Measurements from ENCODE around the gene NOTUM. TPM values are rescaled to one million over a fixed set of nuclear protein-coding genes. Genes with fewer than 3 reads are reported as not detected.

NOTUM gene
- total RNA-seq, 1 experiment from 2014 or later = not detected

DNA sequence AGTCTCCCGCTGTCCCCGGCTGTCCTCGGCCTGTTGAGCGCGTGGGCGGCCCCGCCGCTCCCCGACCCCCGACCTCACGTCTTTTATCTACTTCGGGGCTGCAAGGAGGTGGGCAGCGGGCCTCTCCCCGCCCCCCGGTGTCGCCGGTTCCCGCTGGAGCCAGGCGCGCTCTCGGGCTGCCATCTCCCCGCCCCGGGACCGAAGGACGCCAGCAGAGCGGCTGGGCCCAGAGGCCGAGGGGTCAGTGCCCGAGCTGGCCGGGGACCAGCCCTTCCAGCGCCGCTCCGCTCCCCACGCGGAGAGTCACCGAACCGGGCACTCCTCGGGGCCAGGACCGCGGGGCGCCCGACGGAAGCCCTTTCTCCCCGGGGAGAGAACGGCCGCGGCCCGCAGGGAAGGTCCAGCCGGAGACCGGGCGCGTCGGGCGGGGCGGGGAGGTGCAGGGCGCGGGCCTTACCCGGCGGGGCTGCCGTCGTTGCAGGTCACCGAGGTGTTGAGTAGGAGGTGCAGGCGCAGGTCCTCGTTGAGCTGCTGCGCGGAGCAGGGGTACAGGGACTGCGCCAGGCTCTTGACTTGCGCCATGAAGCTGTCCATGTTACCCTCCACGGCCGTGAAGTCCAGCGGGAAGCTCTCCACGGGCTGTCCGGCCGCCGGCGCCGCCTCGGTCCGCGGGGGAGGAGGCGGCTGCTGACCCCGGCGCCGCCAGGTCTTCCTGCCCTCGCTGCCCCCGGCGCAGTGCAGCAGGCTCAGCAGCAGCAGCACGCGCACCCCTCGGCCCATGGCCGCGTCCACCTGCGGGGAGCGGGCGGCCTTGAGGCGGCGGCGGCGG lies 643 bp downstream of the NOTUM start:
- no peaks in the 10 kb centered on the region for H3K36me3 ChIP-seq (ENCODE audit: low read depth, low read length)
- no peaks in the 10 kb centered on the region for H3K9me3 ChIP-seq (ENCODE audit: low read length)
- ATAC-seq (peak; percentile 7), DNase-seq (no peak)
- H3K4me2 ChIP-seq (ENCODE audit: low read length) = peak overlapping the region; percentile 78
- no peak overlapping the region for H3K9ac ChIP-seq (ENCODE audit: low read length)
- BruUV-seq (replicated peaks) = no TSS peak
- ChIA-PET POLR2A (ENCODE audit: unreplicated experiment) (no interaction called here), CTCF (interaction anchor here (0.6 to 2.0 kb wide), 5 partner anchors 24 to 92 kb away, joined by 3 to 40 read pairs (median 6); partner anchors contain the start of genes CENPX, DCXR and LRRC45)
- no peaks in the 10 kb centered on the region for H4K20me1 ChIP-seq (ENCODE audit: low read length)
- TF ChIP-seq EZH2 (IDR thresholded peaks at IDR 0.05; ENCODE audit: low read length, unreplicated experiment) (peak; percentile 98), EZH2phosphoT487 (IDR thresholded peaks at IDR 0.05; ENCODE audit: borderline replicate concordance, low read length) (peak; percentile 86)
- TF ChIP-seq, protein P1, sequence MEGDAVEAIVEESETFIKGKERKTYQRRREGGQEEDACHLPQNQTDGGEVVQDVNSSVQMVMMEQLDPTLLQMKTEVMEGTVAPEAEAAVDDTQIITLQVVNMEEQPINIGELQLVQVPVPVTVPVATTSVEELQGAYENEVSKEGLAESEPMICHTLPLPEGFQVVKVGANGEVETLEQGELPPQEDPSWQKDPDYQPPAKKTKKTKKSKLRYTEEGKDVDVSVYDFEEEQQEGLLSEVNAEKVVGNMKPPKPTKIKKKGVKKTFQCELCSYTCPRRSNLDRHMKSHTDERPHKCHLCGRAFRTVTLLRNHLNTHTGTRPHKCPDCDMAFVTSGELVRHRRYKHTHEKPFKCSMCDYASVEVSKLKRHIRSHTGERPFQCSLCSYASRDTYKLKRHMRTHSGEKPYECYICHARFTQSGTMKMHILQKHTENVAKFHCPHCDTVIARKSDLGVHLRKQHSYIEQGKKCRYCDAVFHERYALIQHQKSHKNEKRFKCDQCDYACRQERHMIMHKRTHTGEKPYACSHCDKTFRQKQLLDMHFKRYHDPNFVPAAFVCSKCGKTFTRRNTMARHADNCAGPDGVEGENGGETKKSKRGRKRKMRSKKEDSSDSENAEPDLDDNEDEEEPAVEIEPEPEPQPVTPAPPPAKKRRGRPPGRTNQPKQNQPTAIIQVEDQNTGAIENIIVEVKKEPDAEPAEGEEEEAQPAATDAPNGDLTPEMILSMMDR (conservative IDR thresholded peaks at IDR 0.05; ENCODE audit: low read depth, low read length) = no peak
- no peaks in the 10 kb centered on the region for H3F3A ChIP-seq (ENCODE audit: low read length, unreplicated experiment)
- H3K27ac ChIP-seq (ENCODE audit: low read length) = no peak overlapping the region
- peaks cover 22% of the 10 kb centered on the region for H3K27me3 ChIP-seq (ENCODE audit: low read length)
- no peaks in the 10 kb centered on the region for H3K79me2 ChIP-seq (ENCODE audit: low read length)
- peak overlapping the region; percentile 79 for H2AFZ ChIP-seq (ENCODE audit: low read length)
- H3K4me3 ChIP-seq (ENCODE audit: low read length) = peak overlapping the region; percentile 52
- no peaks in the 10 kb centered on the region for H3K9me2 ChIP-seq (replicated peaks; ENCODE audit: low read length)
- intact Hi-C loops (cut with micrococcal nuclease) = no loop called here
- no peaks in the 10 kb centered on the region for H3K4me1 ChIP-seq (ENCODE audit: insufficient read depth, low read length)

DNA sequence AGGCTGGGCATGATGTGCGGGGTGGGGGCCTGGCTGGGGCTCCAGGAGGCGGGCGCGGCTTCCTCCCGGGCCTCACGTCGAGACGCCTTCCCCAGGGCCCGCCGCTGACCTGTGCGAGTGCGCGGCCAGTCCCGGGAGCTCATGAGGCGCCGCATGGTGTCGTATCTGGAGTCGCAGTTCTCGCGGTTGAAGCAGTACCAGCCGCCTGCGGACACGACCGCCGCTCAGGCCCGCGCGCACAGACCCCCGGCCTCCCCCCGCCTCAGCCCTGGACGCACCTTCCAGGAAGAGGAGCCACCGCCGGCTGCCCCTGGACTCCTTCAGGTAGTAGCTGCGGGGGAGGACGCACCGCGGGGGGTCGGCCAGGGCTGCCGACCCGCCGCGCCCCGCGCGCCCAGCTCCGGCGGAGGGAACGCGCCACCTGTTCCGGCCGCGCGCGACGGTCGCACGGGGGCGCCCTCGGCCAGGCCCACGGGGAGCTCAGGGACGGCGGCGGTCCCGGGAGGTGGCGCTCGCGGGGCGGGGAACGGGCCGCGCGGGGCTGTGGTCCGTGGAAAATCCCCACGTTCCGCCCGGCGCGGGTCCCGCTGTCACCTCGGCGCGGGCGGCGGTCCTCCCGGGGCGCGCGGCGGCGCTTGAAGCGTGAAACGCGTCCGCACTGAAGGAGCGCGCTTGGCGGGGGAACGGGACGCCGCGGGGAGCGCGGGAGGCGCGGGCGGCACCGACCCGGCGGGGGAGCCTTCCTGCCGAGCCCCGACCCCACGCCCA lies 1.4 kb downstream of the NOTUM start:
- BruUV-seq (replicated peaks) = no TSS peak
- Histone ChIP-seq H2AFZ (ENCODE audit: low read length) (peak overlapping the region; percentile 79), H3K4me3 (ENCODE audit: low read length) (peak overlapping the region; percentile 52), H3K36me3 (ENCODE audit: low read depth, low read length) (no peaks in the 10 kb centered on the region), H3K27me3 (ENCODE audit: low read length) (peaks cover 22% of the 10 kb centered on the region), H4K20me1 (ENCODE audit: low read length) (no peaks in the 10 kb centered on the region), H3K27ac (ENCODE audit: low read length) (no peak overlapping the region), H3K9me3 (ENCODE audit: low read length) (no peaks in the 10 kb centered on the region), H3K9ac (ENCODE audit: low read length) (no peak overlapping the region), H3K79me2 (ENCODE audit: low read length) (no peaks in the 10 kb centered on the region), H3K4me2 (ENCODE audit: low read length) (peak overlapping the region; percentile 78), H3K4me1 (ENCODE audit: insufficient read depth, low read length) (no peaks in the 10 kb centered on the region), H3F3A (ENCODE audit: low read length, unreplicated experiment) (no peaks in the 10 kb centered on the region), H3K9me2 (replicated peaks; ENCODE audit: low read length) (no peaks in the 10 kb centered on the region)
- TF ChIP-seq, protein P1 (conservative IDR thresholded peaks at IDR 0.05; ENCODE audit: low read depth, low read length) = peak; percentile 69
- TF ChIP-seq EZH2 (IDR thresholded peaks at IDR 0.05; ENCODE audit: low read length, unreplicated experiment) (no peak), EZH2phosphoT487 (IDR thresholded peaks at IDR 0.05; ENCODE audit: borderline replicate concordance, low read length) (no peak)
- intact Hi-C loops (cut with micrococcal nuclease) = loop anchor here (1.0 kb wide), 1 partner anchor 62 kb away; no protein-coding TSS in a partner anchor
- DNase-seq = peak; percentile 59
- POLR2A ChIA-PET (ENCODE audit: unreplicated experiment) = no interaction called here
- CTCF ChIA-PET = interaction anchor here (0.6 to 2.0 kb wide), 8 partner anchors 25 to 93 kb away, joined by 3 to 40 read pairs (median 3); partner anchors contain the start of genes CENPX, DCXR, LRRC45 and PCYT2
- ATAC-seq = peak; percentile 89
